NCI-H1092 (cell line): ENCODE results near the gene C1R.

ENCODE experiments used
- DNase-seq: peaks from one replicate; lab custom pipeline; 2025; lab: John Stamatoyannopoulos, UW

The C1R gene

GRCh38 chr12:7092229-7092985 lies at the start of gene C1R:
Gene C1R, minus strand, starts transcription at chr12:7092445. Its CDS starts 57 bp downstream, at chr12:7092388.
- DNase-seq: no peak

GRCh38 chr12:7141351-7142005 lies 49.2 kb upstream of the C1R start:
- DNase-seq: no peak

- no peak for DNase-seq
Observed at GRCh38 chr12:7139200-7139599, 47.0 kb upstream of the C1R start.

GRCh38 chr12:7137908-7138307 lies 45.7 kb upstream of the C1R start:
- no peak for DNase-seq

GRCh38 chr12:7136676-7137075 lies 44.4 kb upstream of the C1R start:
- no peak for DNase-seq

GRCh38 chr12:7136071-7136470 lies 43.8 kb upstream of the C1R start:
- no peak for DNase-seq

- no peak for DNase-seq
Observed at GRCh38 chr12:7134396-7135166, 42.3 kb upstream of the C1R start.

- no peak for DNase-seq
Observed at GRCh38 chr12:7131502-7131866, 39.2 kb upstream of the C1R start.

- no peak for DNase-seq
Observed at GRCh38 chr12:7130701-7131501, 38.7 kb upstream of the C1R start.

- DNase-seq: peak; percentile 82
Observed at GRCh38 chr12:7129872-7130691, 37.8 kb upstream of the C1R start, which contains the start of gene CLSTN3. Gene CLSTN3, plus strand, starts transcription at chr12:7130371. Its CDS starts 278 bp downstream, at chr12:7130649.

GRCh38 chr12:7129287-7129871 lies 37.1 kb upstream of the C1R start:
- DNase-seq: no peak

- no peak for DNase-seq
Observed at GRCh38 chr12:7128681-7129286, 36.5 kb upstream of the C1R start, which contains the start of gene RBP5. Gene RBP5, minus strand, starts transcription at chr12:7128889. Its CDS starts 114 bp downstream, at chr12:7128775.

- DNase-seq: no peak
Observed at GRCh38 chr12:7127916-7128626, 35.8 kb upstream of the C1R start.

GRCh38 chr12:7125632-7126227 lies 33.5 kb upstream of the C1R start:
- no peak for DNase-seq

- no peak for DNase-seq
Observed at GRCh38 chr12:7123806-7124522, 31.7 kb upstream of the C1R start.

GRCh38 chr12:7122811-7123769 lies 30.8 kb upstream of the C1R start:
- DNase-seq: no peak

GRCh38 chr12:7121324-7121723 lies 29.1 kb upstream of the C1R start:
- no peak for DNase-seq
